Nephron progenitor cell (in vitro differentiated cells): ENCODE results near the gene SRCIN1.
A peak's percentile ranks its signal among the peaks of the same experiment; 100 is the strongest.

ENCODE experiments used
- DNase-seq: peaks from one replicate; pipeline ENCODE4 v3.0.0; 2021
- H3K27ac Mint-ChIP-seq: 2 replicates; pipeline ENCODE4 v1.8.0; 2021; ENCODE audit warnings: mild to moderate bottlenecking, moderate library complexity, mixed read lengths
- H3K27me3 Mint-ChIP-seq: 2 replicates; pipeline ENCODE4 v1.8.0; 2021; ENCODE audit warnings: mild to moderate bottlenecking, low read depth, mixed read lengths; ENCODE audit not compliant: poor library complexity
- H3K36me3 Mint-ChIP-seq: 2 replicates; pipeline ENCODE4 v1.8.0; 2021; ENCODE audit warnings: low read depth, mixed read lengths
- H3K4me1 Mint-ChIP-seq: 2 replicates; pipeline ENCODE4 v1.8.0; 2021; ENCODE audit warnings: mixed read lengths
- H3K4me3 Mint-ChIP-seq: 2 replicates; pipeline ENCODE4 v1.8.0; 2021; ENCODE audit warnings: mild to moderate bottlenecking, moderate library complexity, mixed read lengths
- H3K9me3 Mint-ChIP-seq: 2 replicates; pipeline ENCODE4 v1.8.0; 2021; ENCODE audit warnings: mild to moderate bottlenecking, moderate library complexity, mixed read lengths
- TF ChIP-seq, protein P1 (sequence below): fragments of 200-600 bp; sonication (generic); IDR thresholded peaks from 2 replicates; pipeline ENCODE4 v1.5.0; 2021; ENCODE audit warnings: antibody characterized with exemption

The SRCIN1 gene

DNA sequence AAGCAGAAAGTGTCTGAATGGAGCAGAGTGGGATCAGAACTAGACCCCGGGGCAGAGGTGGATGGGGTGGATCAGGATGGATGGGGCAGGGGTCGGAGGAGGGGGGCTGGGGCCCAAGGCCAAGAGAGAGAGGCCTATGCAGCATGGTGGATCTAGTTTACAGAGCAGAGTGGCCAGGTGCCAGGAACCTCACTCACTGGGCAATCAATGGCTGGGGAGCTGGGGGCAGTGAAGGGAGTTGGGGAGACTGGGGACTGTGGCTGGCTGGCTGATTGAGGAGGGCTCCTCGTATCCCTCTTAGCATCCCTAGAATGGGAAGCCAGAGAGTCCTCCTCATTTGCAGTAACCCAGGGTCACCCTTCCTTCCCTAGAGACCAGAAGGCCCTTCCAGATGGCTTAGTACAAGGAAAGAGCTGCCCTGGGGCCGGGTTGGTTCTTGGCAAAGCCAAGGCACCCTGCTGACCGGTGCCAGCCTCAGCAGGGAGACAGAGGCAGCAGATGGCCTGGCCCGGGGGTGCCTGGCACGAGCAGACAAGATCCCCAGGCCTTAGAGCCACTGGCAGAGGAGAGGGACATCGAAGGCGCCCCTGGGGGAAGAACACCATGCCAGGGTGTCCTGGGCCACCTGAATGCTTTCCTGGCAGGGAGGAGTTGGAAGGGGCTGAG lies 36.8 kb downstream of the SRCIN1 start:
- no peak for DNase-seq
- TF ChIP-seq, protein P1, sequence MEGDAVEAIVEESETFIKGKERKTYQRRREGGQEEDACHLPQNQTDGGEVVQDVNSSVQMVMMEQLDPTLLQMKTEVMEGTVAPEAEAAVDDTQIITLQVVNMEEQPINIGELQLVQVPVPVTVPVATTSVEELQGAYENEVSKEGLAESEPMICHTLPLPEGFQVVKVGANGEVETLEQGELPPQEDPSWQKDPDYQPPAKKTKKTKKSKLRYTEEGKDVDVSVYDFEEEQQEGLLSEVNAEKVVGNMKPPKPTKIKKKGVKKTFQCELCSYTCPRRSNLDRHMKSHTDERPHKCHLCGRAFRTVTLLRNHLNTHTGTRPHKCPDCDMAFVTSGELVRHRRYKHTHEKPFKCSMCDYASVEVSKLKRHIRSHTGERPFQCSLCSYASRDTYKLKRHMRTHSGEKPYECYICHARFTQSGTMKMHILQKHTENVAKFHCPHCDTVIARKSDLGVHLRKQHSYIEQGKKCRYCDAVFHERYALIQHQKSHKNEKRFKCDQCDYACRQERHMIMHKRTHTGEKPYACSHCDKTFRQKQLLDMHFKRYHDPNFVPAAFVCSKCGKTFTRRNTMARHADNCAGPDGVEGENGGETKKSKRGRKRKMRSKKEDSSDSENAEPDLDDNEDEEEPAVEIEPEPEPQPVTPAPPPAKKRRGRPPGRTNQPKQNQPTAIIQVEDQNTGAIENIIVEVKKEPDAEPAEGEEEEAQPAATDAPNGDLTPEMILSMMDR: no peak
- Mint-ChIP-seq H3K9me3 (no peaks in the 10 kb centered on the region), H3K4me3 (no peak overlapping the region), H3K27ac (no peak overlapping the region), H3K27me3 (peaks cover 82% of the 10 kb centered on the region), H3K4me1 (peaks cover 80% of the 10 kb centered on the region), H3K36me3 (no peaks in the 10 kb centered on the region)

DNA sequence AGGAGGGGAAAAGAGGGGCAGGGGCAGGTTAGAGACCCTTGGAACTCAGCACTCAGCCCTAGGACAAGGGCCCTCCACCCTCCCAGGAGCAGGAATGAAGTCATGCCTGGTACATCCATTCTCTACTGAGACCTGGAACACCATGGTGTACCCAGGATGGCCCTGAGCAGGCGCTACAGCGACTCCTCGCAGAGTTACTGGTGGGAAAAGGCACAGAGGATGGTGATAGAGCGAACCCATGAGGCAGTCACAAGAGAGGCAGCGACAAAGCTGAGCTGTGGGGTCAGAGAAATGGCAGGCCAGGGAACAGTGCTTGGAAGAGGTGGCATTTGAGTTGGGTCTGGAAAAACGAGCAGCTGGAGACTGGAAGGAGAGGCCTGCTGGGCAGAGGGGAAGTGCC lies 37.5 kb downstream of the SRCIN1 start:
- Mint-ChIP-seq H3K4me3 (peak overlapping the region; percentile 48), H3K27ac (peak overlapping the region; percentile 4), H3K9me3 (no peaks in the 10 kb centered on the region), H3K27me3 (peaks cover 82% of the 10 kb centered on the region), H3K4me1 (peaks cover 79% of the 10 kb centered on the region), H3K36me3 (no peaks in the 10 kb centered on the region)
- TF ChIP-seq, protein P1: no peak
- no peak for DNase-seq

DNA sequence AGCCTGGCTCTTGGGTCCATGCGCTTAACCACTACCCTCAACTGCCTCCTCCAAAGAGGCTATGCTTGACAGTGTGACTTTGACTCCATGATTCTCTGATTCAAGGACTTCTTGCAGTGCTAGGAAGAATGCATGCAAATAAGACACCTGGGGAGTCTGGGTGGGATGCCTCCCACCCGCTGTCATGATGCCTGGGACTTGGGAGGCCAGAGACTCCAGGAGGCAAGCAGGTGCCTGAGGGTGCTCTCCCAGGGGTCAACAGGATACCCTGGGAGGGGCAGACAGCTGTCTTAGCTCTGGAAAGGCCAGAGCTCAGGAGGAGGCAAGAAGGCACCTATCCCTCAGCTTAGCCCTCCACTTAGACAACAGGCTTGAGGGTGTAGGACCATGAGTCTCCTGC lies 38.4 kb downstream of the SRCIN1 start:
- H3K36me3 Mint-ChIP-seq: no peaks in the 10 kb centered on the region
- H3K9me3 Mint-ChIP-seq: no peaks in the 10 kb centered on the region
- no peak overlapping the region for H3K4me3 Mint-ChIP-seq
- H3K27me3 Mint-ChIP-seq: peaks cover 87% of the 10 kb centered on the region
- TF ChIP-seq, protein P1: no peak
- H3K27ac Mint-ChIP-seq: no peak overlapping the region
- DNase-seq: no peak
- H3K4me1 Mint-ChIP-seq: peaks cover 76% of the 10 kb centered on the region

DNA sequence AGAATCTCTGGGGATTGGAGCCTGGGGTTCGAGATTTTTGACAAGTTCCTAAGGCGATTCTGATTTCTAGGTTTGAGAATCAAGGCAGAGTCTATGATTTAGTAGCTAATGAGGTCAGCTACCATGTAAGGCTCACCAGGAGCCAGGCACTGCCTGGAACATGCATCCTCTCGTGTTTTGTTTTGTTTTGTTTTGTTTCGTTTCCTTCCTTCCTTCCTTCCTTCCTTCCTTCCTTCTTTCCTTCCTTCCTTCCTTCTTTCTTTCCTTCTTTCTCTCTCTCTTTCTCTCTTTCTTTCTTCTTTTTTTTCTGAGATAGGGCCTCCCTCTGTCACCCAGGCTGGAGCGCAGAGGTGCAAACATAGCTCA lies 39.1 kb downstream of the SRCIN1 start:
- DNase-seq: no peak
- TF ChIP-seq, protein P1: no peak
- H3K27ac Mint-ChIP-seq: no peak overlapping the region
- no peak overlapping the region for H3K4me3 Mint-ChIP-seq
- H3K4me1 Mint-ChIP-seq: peaks cover 70% of the 10 kb centered on the region
- no peaks in the 10 kb centered on the region for H3K36me3 Mint-ChIP-seq
- peaks cover 91% of the 10 kb centered on the region for H3K27me3 Mint-ChIP-seq
- H3K9me3 Mint-ChIP-seq: no peaks in the 10 kb centered on the region

DNA sequence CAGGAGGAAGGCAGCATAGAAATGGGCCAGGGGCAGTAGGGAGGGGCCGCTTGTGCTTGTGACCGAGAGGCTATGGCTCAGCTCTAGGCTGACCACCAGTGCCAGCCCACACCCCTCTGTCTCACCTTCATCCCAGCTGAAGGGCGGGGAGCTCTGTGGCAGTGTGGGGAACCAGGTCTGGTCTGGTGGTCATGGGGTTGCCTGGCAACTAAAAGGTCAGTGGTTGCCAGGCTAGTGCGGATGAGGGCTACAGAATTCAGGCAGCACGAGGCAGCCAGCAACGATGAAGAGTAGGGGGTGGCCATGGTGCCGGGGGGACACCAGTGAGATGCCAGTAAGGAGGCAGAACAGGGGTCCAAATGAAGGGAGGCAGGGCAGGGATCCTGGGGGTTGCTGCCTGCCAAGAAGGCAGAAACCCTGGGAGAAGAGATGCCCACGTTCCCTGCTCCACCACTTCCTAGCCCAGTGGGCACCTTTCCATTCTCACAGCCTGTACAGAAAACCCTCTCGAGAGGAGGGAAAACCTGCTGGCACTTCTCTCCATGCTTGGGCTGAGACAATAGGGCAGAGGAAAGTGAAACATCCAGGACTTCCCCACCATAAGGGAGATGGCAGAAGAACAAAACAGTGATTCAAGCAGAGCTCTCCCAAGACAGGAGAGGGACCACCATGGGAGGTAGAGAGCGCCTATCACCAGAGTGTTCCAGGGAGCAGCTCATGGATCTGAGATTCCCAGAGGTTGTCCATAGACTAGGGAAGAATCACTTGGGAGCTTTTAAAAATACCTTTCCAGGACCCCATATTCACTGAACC lies 39.7 kb downstream of the SRCIN1 start:
- Mint-ChIP-seq H3K27me3 (peaks cover 92% of the 10 kb centered on the region), H3K36me3 (no peaks in the 10 kb centered on the region), H3K27ac (no peak overlapping the region), H3K4me3 (no peak overlapping the region), H3K9me3 (no peaks in the 10 kb centered on the region), H3K4me1 (peaks cover 65% of the 10 kb centered on the region)
- TF ChIP-seq, protein P1: no peak
- no peak for DNase-seq
